ENCODE data around the gene OBSCN.
A peak's percentile ranks its signal among the peaks of the same experiment; 100 is the strongest.

The OBSCN gene

DNA sequence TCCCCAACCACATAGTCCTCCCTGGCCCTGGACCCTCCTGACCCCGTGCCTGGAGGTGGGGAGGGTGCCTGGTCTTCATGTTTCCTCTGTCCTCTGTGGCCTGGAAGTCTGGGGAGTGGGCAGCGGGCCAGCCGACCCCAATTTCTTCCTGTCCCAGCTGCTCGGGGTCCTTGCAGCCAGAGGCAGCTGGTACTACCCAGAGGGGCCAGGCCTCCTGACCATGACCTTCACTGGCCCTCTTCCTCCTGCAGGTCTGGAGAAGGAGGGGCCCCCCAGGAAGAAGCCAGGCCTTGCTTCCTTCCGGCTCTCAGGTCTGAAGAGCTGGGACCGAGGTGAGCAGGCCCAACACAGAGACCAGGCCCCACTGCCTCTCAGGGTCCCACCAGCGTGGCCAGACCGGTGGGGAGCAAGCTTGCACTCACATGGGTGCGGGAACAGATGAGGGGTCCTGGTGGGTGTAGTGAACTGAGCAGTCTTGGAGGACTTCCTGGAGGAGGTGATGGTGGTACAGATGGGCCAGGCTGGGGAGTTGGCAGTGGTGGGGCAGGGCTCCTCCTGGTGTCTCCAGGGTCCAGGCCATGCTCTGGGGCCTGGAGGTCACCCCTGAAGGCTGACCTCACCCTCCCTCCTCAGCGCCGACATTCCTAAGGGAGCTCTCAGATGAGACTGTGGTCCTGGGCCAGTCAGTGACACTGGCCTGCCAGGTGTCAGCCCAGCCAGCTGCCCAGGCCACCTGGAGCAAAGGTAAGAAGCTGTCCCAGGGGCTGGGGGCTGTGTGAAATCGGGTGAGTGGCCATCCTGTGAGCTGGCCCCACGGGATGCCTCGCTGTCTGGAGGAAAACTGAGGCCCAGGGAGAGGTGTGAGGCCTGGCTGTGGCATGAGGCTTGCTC lies 166.1 kb downstream of the OBSCN start:
- DNase-seq = no peak

DNA sequence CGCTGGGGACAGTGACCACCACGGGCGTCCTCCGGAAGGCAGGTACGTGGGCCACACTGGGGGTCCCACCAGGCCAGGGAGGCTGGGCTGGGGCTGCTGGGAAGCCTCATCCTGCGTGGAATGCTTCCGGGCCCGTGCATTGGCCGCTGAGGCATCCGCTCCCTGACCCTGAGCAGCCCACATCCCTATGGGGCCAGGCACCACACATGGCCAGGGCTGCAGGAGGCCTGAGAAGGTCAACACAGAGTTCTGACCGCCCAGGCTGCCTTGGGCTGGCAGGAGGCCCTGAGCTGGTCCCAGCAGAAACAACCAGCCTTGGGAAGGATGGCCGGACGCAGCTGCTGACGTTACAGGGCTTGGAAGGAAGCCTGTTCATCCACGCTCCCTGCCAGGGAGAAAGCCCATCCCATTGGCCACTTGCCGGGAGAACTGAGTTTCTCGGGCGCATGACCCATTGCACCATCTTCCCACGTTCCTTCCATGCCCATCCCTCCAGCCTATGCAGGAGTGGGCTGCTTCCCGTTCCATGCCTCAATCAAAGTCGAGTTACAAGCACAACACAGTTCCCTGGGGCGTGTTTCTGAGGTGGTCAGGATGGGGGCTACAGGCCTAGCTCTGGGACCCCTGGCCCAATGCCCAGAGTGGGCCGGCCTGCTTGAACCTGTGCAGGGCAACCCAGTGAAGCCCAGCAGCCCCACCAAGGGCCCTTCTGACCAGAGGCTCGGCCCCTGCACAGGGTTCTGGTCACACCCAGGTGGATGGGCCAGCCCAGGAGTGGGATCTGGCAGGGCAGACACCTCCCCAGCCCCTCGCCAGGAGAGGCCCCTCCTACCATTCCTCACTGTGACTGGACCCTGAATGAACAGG lies 167.1 kb downstream of the OBSCN start:
- no peak for DNase-seq

DNA sequence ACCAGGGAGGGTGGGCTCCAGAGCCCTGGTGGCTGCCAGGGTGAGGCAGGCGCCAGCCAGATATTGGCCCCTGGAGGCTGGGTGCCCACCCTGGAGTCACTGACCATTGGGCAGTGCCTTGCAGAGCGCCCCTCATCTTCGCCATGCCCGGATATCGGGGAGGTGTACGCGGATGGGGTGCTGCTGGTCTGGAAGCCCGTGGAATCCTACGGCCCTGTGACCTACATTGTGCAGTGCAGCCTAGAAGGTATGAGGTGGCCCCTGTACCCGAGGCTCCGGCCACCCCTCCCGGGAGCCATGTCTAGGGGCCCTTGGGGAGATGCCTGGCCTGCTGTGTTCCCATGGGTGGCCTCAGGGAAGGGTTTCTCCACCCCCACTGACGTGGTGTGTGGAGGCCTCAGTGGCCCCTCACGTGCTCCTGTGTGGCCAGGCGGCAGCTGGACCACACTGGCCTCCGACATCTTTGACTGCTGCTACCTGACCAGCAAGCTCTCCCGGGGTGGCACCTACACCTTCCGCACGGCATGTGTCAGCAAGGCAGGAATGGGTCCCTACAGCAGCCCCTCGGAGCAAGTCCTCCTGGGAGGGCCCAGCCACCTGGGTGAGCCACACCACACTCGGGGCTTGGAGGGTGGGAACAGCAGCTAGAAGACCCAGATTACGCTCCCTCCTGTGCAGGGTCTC lies 167.9 kb downstream of the OBSCN start:
- DNase-seq = no peak

DNA sequence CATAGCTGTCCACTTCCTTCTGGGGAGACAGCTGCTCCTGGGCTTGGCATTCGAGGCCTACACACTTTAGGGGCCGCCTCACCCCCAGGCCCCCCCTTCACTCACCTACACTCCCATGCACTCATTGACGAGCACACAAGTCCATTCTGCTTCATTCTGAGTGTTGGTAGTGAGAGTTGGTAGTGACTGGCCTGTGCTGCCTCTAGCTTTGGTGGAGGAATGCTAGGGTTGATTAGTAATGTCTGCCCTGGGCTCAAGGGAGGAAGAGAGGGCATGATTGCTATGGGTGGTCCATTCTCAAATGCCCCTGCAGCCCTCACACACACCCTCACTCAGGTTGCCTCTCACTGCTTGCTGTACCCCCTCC lies 168.4 kb downstream of the OBSCN start:
- DNase-seq = no peak

DNA sequence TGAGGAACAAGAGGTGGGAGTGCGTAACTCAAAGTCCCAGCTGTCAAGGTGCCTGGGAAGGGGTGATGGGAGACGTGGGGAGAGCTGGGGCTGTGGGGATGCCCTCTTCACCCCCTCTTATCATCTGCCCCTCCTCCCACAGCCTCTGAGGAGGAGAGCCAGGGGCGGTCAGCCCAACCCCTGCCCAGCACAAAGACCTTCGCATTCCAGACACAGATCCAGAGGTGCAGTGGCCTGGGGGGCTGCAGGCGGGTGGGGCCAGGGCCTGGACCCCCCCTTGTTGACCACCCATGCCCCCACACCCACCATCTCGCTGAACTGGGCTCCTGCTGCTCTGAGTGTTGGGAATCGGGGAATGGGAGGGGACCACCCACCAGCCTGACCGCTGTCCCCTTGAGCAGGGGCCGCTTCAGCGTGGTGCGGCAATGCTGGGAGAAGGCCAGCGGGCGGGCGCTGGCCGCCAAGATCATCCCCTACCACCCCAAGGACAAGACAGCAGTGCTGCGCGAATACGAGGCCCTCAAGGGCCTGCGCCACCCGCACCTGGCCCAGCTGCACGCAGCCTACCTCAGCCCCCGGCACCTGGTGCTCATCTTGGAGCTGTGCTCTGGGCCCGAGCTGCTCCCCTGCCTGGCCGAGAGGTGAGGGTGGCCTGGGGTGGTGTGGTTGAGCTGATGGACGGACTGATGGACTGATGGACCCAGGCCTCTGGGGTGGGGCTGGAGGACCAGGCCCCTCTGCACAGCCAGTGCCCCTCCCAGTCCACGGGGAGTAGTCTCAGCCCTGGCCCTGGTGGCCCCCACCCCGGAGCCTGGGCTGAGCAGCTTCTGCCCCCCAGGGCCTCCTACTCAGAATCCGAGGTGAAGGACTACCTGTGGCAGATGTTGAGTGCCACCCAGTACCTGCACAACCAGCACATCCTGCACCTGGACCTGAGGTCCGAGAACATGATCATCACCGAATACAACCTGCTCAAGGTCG lies 169.1 kb downstream of the OBSCN start:
- DNase-seq = no peak

DNA sequence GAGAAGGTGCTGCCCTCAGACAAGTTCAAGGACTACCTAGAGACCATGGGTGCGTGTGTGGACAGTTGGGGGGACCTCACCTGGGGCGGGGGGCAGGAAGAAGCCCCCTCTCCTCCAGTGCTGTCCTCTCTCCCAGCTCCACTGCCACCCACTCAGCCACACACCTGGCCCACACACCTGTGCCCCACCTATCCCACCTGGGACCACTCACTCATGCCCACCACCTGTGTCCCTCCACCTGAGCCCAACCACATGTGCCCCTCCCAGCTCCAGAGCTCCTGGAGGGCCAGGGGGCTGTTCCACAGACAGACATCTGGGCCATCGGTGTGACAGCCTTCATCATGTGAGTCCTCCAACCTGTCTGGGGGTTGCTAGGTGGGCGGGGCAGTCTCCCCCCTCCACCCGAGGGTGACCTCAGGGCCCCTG lies 169.8 kb downstream of the OBSCN start:
- no peak for DNase-seq

DNA sequence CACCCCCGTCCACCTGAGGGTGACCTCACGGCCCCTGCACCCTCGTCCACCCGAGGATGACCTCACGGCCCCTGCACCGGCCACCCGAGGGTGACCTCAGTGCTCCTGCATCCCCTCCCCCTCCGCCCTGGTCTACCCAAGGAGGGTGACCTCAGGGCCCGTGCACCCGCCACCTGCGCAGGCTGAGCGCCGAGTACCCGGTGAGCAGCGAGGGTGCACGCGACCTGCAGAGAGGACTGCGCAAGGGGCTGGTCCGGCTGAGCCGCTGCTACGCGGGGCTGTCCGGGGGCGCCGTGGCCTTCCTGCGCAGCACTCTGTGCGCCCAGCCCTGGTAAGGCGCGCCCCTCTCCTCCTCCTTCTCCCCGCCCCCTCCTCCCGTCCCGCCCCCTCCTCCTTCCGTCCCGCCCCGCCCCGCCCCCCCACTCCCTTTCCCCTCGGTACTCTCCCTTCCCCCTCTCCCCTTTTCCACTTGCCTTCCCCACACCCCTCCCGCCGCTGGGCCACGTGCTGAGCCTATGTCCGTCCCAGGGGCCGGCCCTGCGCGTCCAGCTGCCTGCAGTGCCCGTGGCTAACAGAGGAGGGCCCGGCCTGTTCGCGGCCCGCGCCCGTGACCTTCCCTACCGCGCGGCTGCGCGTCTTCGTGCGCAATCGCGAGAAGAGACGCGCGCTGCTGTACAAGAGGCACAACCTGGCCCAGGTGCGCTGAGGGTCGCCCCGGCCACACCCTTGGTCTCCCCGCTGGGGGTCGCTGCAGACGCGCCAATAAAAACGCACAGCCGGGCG lies 170.4 kb downstream of the OBSCN start:
- DNase-seq = peak; percentile 61

DNA sequence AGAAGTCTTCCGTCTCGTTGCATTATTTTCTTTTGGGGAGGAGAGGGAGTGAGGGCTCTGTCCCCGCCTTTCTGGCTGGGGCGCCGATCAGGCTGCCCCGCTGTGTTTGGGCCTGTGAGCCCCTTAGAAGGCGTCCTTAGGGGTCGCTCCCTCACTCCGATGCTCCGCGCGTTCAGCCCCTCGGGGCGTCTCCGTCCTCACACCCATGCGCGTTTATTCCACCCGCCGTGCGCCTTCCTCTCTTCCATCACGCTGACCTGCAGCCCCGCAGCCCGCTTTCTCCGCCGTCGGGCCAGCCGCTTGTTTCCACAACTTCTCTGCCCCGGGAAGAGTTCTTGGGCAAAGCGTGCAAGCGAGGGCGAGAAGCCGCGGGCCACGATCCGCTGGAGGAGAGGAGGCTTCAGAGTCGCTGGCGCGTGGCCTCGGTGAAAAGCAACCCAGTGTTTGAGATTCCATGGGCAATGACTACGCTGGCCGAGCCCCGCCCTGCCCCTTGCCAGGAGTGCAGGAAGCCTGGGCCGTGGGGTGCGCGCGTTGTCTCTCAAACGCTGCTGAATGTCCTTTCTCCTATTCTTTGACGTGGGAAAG lies 171.1 kb downstream of the OBSCN start:
- no peak for DNase-seq

DNA sequence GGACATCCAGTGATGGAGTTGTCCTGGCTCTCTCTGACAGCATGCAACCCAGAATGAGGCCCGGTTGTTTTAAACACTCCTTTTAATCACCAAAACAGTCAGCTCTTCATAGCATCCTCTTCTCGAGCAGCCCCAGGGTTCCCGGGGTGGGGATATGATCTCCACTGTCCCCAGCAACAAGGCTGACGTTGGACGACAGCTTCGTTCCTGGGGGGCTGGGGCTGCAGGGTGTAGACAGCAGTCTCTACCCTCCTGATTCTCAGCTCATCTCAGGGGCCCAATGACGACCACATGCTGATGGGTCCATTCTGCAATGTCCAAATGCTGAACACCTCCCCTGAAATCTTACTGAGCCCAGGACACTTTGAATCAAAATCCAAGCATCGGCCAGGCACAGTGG lies 171.8 kb downstream of the OBSCN start:
- no peak for DNase-seq

DNA sequence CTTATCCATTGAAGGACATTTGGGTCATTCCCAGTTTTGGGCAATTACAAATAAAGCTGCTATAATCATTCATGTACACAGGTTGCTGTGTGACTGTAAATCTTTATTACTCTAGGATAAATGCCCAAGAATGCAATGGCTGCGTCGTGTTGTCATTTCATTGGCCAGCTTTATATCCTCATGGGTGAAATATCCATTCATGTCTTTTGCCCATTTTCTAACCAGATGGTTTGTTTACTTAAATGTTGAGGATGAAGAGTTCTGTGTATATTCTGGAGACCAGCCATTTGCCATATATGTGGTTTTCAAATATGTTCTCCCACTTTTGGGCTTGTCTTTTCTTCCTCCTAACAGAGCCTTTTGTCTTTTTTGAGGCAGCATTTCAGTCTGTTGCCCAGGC lies 173.5 kb downstream of the OBSCN start:
- DNase-seq = no peak

DNA sequence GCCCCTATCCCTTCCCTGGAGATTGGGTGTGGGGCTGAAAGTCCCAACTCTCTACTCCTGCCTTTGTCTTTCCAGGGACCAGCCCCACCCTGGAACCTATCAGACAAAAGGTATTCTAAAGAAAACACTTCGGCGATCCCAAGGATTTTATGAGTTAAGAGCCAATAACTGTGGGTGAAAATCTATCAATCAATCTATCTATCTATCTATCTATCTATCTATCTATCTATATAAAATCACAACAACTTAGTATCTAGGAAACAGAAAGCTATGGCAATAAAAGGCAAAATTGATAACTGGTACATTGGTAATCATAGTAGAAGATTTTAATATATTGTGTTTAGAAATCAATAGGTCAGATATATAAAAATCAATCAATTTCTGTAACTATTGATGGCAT lies 175.9 kb downstream of the OBSCN start:
- no peak for DNase-seq

DNA sequence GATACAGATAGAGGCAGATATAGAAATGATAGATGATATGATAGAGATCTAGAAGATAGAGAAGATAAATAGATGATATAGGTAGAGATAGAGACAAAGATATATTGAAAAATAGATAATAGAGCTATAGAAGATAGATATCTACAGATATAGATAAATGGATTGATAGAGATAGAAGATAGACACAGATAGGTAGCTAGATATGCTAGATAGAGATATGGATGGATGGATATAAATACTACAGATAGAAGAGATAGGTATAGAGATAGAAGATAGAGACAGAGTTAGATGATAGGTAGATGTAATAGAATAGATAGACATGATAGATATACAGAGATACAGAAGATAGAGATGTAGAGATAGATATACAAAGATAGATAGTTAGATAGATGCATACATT lies 177.4 kb downstream of the OBSCN start:
- DNase-seq = no peak

DNA sequence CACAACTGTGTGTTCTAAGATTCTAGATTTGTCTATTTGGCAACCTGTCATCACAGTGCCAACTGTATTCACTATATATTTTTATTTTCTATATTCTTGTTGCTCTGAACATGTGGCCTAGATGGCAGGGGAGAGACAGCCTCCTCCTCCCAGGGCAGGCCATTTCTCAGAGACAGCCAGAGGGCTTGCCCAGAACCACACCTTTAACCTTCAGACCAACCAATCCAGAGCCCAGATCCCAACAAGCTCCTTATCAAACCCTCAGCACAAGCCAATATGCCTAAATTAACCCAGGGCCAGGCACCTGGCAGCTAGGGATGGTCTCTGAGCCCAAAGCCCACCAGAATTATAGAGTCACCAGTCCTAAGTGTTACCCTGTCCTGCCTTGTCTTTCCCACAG lies 179.5 kb downstream of the OBSCN start:
- DNase-seq = no peak

DNA sequence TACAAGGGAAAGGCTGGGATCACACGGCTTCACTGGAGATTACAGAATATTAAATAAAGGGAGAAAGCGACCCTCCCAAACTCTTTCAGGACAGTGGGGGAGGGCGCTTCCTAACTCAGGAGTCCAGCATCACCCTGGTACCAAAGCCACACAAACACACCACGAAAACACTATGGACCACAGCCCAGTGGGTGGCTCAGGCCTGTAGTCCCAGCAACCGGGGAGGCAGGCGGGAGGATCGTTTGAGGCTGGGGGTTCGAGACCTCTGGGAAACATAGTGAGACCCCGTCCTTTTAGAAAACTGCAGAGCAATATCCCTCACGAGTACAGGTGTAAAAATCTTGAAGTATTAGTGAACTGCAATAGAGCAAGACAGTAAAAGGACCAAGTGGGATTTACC lies 182.8 kb downstream of the OBSCN start:
- no peak for DNase-seq

DNA sequence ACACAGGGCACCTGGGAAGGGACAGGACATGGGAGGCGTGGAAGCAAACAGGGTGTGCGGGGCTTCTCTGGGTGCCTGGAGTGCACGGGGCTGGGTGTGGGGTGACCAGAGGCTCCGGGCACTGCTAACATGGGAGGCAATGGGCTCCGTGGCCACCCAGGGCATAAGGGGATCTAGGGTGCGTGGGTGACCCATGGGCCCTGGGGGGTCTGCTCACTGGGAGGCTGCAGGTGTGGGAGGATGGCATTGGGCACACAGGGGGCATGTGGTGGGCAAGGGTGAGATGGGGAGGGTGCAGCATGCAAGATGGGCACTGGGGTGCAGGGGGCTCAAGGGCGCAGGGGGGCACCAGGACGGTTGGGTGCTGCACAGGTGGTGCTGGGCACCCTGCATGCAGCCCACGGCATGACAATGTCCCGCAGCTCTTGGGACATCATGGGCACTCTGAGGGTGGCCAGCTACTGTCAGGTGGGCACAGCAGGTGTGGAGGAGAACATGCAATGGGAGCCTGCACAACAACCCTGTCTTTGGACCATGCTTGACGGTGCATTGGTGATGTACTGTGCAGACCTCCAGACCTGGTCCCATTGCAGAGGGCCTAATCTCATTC lies 183.7 kb downstream of the OBSCN start:
- no peak for DNase-seq

DNA sequence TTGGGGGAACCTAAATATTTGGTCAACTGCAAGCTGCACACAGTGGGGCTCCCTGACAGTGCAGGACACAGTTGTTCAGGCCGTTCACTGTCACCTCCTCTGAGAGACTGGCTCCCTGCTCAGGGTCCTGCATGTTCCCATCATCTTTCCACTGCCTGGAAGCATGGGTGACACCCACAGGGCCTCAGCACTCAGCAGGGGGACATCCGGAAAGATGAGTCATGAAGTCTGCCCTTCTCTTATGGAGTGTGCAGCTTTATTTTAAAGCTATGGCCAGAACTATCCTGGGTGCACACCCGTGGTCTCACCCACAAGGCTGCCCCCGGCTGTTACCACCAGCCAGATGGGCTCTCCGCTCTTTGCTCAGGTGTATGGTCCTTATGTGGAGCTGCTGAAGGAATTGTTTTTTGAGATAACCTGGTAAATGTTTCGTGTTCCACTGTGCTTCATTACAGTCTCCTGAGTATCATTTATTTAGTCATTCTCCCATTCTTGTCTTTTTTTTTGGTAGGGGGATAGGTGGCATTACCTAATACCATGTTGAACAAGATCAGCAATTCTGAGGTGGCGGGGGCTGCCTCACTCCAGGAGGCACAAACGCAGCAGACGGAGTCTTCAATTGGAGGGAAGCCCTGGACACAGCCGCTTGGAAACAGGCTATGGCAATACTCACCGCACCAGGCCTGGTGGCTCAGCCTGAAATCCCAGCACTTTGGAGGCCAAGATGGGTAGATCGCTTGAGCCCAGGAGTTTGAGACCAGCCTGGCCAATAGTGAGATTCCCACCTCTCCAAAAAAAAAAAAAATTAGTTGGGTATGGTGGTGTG lies 184.5 kb downstream of the OBSCN start:
- no peak for DNase-seq

DNA sequence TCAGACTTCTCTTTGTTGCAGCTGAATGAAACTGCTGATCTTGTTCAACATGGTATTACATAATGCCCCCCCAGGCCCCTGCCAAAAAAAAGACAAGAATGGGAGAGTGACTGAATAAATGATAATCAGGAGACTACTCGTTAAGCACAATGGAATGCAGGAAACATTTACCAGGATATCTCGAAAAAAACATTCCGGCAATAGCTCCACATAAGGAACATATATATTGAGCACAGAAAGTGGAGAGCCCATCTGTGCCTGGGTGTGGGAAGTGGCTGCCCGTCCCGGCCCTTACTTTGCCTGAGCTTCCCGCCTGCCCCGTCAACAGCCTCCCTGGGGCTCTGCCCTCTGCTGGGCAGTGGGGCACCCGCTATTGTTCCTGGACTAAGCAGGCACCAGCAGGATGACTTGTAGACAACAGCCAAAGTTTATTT lies 185.4 kb downstream of the OBSCN start:
- DNase-seq = no peak

DNA sequence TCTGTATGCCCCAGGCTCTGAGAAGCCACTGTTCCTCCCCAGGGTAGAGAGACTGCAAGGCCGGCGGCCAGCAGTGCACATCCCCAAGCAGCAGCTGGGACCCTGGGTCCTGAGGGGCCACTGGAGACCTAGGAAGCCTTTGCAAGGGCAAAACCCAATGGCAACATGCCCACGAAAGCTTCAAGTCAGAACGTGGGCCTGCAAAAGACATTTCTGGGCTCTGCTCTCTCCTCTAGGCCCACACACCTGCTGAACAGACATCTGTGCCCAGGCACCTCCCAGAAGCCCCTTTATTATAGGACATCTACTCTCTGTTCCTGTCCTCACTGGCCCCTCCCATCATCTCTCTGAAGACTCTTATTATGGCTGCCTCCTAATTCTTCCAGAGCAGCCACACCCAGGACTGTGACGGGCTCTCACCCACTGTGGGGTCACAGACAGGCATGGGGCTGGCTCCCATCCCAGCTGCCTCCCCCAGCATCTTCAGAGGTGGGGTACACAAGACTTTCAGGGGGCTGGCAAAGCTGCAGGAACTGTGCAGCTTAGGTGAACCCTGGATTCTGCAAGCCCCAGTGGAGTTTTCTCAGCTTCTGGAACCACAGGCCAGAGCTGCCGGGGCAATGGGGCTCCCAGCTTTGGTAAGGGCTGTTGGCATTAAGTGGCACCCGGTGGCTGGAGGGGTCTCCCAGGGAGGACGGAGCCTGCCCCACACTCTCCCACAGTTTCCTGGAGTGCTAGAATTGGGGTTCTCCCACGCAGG lies 186.1 kb downstream of the OBSCN start:
- no peak for DNase-seq
